Uterus (tissue), 4 donors: ENCODE results near the gene DISP3. TPM values are rescaled to one million over a fixed set of nuclear protein-coding genes. Genes with fewer than 3 reads are reported as not detected.

Experiments used
- DNase-seq, 2 donors: peaks; one replicate each; pipeline ENCODE4 v3.0.0-alpha.2; 2019 to 2020
- H3K27ac ChIP-seq, 2 donors: fragments of 200-600 bp; sonication (generic); 1 replicate in 1 of 2; 2 replicates in 1 of 2; pipeline ENCODE4 v1.5.1; 2016 to 2018
- H3K27me3 ChIP-seq, 2 donors: fragments of 200-600 bp; sonication (generic); one replicate each; pipeline ENCODE4 v1.5.1; 2018 to 2019; ENCODE audit warnings: control low read depth in 1 of 2
- H3K36me3 ChIP-seq, 2 donors: fragments of 200-600 bp; sonication (generic); one replicate each; pipeline ENCODE4 v1.5.1; 2019; ENCODE audit warnings: control low read depth in 1 of 2
- H3K4me1 ChIP-seq, 2 donors: fragments of 200-600 bp; sonication (generic); one replicate each; pipeline ENCODE4 v1.5.1; 2018 to 2019; ENCODE audit warnings: control low read depth in 1 of 2
- H3K4me3 ChIP-seq, 2 donors: fragments of 200-600 bp; sonication (generic); 1 replicate in 1 of 2; 2 replicates in 1 of 2; pipeline ENCODE4 v1.5.1; 2018 to 2019; ENCODE audit warnings: mild to moderate bottlenecking in 1 of 2
- H3K9me3 ChIP-seq, 2 donors: fragments of 200-600 bp; sonication (generic); one replicate each; pipeline ENCODE4 v1.5.1; 2019; ENCODE audit warnings: control low read depth in 1 of 2
- POLR2A ChIP-seq, 2 donors: fragments of 450-650 bp; IDR thresholded peaks; one replicate each; pipeline ENCODE4 v1.6.1; 2016; ENCODE audit warnings: antibody characterized with exemption in 2 of 2, mild to moderate bottlenecking in 1 of 2, moderate library complexity in 1 of 2
- intact Hi-C: fragments of 100-400 bp; cut with DNase I; formaldehyde crosslinking; loops from one replicate; pipeline ENCODE4 v1.15.1; 2023; ENCODE audit warnings: low total_unique reads
- total RNA-seq, 4 donors: library from RNA; depleted of rRNA in 3 of 4; stranded (reverse); fragments of >200 nt in 3 of 4; gene quantifications; one replicate each; pipeline versions ENCODE4 v1.1.0 to v1.2.4, GENCODE V29; 2014 to 2023
- TF ChIP-seq, protein P1 (sequence below), 4 experiments: fragments of 200-600 bp in 2 of 4; fragments of 450-650 bp in 2 of 4; sonication (generic) in 2 of 4; IDR thresholded peaks; one replicate each; pipeline ENCODE4 v1.5.1; 2016 to 2019; ENCODE audit warnings: antibody characterized with exemption in 4 of 4, mild to moderate bottlenecking in 2 of 4, moderate library complexity in 1 of 4
- donor health status: DM: yes; HTN: yes; CAD: no.

The DISP3 gene
- total RNA-seq, 4 donors from 2014 or later: 0.09 to 0.90 TPM; not detected in 2

GRCh38 chr1:11541236-11541635, 62.3 kb downstream of the DISP3 start:
- Histone ChIP-seq H3K4me3 (no peak overlapping the region), H3K27ac (no peak overlapping the region), H3K27me3 (no peaks in the 10 kb centered on the region), H3K4me1 (no peaks in the 10 kb centered on the region), H3K36me3 (no peaks in the 10 kb centered on the region), H3K9me3 (no peaks in the 10 kb centered on the region)
- intact Hi-C loops: no loop called here
- no peak for TF ChIP-seq POLR2A (IDR thresholded peaks at IDR 0.05)
- TF ChIP-seq, protein P1, sequence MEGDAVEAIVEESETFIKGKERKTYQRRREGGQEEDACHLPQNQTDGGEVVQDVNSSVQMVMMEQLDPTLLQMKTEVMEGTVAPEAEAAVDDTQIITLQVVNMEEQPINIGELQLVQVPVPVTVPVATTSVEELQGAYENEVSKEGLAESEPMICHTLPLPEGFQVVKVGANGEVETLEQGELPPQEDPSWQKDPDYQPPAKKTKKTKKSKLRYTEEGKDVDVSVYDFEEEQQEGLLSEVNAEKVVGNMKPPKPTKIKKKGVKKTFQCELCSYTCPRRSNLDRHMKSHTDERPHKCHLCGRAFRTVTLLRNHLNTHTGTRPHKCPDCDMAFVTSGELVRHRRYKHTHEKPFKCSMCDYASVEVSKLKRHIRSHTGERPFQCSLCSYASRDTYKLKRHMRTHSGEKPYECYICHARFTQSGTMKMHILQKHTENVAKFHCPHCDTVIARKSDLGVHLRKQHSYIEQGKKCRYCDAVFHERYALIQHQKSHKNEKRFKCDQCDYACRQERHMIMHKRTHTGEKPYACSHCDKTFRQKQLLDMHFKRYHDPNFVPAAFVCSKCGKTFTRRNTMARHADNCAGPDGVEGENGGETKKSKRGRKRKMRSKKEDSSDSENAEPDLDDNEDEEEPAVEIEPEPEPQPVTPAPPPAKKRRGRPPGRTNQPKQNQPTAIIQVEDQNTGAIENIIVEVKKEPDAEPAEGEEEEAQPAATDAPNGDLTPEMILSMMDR (IDR thresholded peaks at IDR 0.05): no peak
- DNase-seq: no peak

DNA sequence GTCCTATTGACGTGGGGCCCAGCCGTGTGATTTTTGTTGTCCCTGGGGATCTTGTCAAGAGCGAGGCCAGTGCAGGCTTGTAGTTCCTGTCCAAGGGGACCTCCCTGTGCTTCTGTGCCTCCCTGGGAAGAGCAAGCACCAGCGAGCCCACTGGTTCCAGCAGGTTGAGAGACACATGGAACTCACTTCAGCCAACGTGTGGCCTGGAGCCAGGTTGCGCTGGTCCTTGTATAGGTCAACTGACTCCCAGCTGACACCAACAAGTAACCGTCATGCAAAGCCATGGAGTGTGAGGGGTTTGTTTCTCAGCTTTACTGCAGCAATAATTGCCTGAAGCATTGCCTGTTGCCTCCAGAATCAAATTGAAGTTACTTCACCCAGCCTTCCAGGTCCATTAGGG, 63.0 kb downstream of the DISP3 start:
- DNase-seq: no peak
- no peaks in the 10 kb centered on the region for H3K27me3 ChIP-seq

GRCh38 chr1:11543392-11543791, 64.4 kb downstream of the DISP3 start:
- H3K27ac ChIP-seq: no peak overlapping the region
- TF ChIP-seq POLR2A (IDR thresholded peaks at IDR 0.05): no peak
- TF ChIP-seq, protein P1 (IDR thresholded peaks at IDR 0.05): no peak
- H3K4me1 ChIP-seq: no peaks in the 10 kb centered on the region
- intact Hi-C loops: no loop called here
- H3K4me3 ChIP-seq: no peak overlapping the region
- no peaks in the 10 kb centered on the region for H3K9me3 ChIP-seq
- DNase-seq: no peak
- H3K27me3 ChIP-seq: no peaks in the 10 kb centered on the region
- H3K36me3 ChIP-seq: no peaks in the 10 kb centered on the region

More for the DNA sequence above, 63.0 kb downstream of the DISP3 start:
- intact Hi-C loops: no loop called here
- no peak overlapping the region for H3K27ac ChIP-seq
- no peaks in the 10 kb centered on the region for H3K4me1 ChIP-seq
- H3K9me3 ChIP-seq: no peaks in the 10 kb centered on the region
- no peak overlapping the region for H3K4me3 ChIP-seq
- no peak for TF ChIP-seq POLR2A (IDR thresholded peaks at IDR 0.05)
- TF ChIP-seq, protein P1 (IDR thresholded peaks at IDR 0.05): no peak
- H3K36me3 ChIP-seq: no peaks in the 10 kb centered on the region

DNA sequence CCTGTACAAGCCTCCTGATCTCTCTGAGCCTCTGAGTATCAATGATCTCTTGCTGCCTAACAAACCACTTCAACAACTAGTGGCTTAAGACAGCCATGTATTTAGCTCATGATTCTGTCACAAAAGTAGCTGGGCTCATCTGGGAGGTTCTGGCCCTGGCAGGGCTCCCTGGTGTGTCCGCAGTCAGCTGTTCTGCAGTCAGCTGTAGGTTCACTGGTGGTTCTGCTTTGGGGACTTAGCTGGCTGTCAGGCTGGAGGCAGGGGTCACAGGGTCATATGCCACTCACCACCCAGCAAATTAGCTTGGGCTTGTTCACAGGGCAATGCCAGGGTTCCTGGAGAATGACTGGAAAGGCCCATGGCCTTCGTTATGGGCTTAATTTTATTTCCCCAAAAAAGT, 64.8 kb downstream of the DISP3 start:
- intact Hi-C loops: no loop called here
- H3K4me1 ChIP-seq: no peaks in the 10 kb centered on the region
- DNase-seq: no peak
- no peak for TF ChIP-seq POLR2A (IDR thresholded peaks at IDR 0.05)
- TF ChIP-seq, protein P1 (IDR thresholded peaks at IDR 0.05): no peak
- H3K27ac ChIP-seq: no peak overlapping the region
- H3K27me3 ChIP-seq: no peaks in the 10 kb centered on the region
- H3K4me3 ChIP-seq: no peak overlapping the region
- H3K9me3 ChIP-seq: no peaks in the 10 kb centered on the region
- H3K36me3 ChIP-seq: no peaks in the 10 kb centered on the region

- Histone ChIP-seq H3K9me3 (no peaks in the 10 kb centered on the region), H3K27ac (no peak overlapping the region), H3K4me1 (no peaks in the 10 kb centered on the region), H3K4me3 (no peak overlapping the region), H3K36me3 (no peaks in the 10 kb centered on the region), H3K27me3 (no peaks in the 10 kb centered on the region)
- TF ChIP-seq, protein P1 (IDR thresholded peaks at IDR 0.05): no peak
- TF ChIP-seq POLR2A (IDR thresholded peaks at IDR 0.05): no peak
- DNase-seq: no peak
- intact Hi-C loops: no loop called here
These were observed 67.5 kb downstream of the DISP3 start for GRCh38 chr1:11546456-11546855.
